H7 (cell line): ENCODE results near the gene TMEM247. TPM values are rescaled to one million over a fixed set of nuclear protein-coding genes. Genes with fewer than 3 reads are reported as not detected.

Experiments
- DNase-seq: peaks from one replicate; pipeline ENCODE4 v3.0.0; 2012
- H3K27me3 ChIP-seq: 2 replicates; pipeline ENCODE4 v1.6.0; 2011; ENCODE audit warnings: mild to moderate bottlenecking, low read length; ENCODE audit not compliant: control insufficient read depth, insufficient read depth
- H3K36me3 ChIP-seq: replicated peaks from 2 replicates; pipeline ENCODE4 v1.5.1; 2011; ENCODE audit warnings: low read length; ENCODE audit not compliant: control insufficient read depth, insufficient read depth
- H3K4me3 ChIP-seq: 2 replicates; pipeline ENCODE4 v1.5.1; 2011; ENCODE audit warnings: low read depth, mild to moderate bottlenecking, control low read depth, low read length, moderate library complexity; ENCODE audit not compliant: insufficient read depth
- total RNA-seq: library from RNA; depleted of rRNA; stranded (reverse); fragments of >200 nt; shearing (Covaris generic); gene quantifications from 2 replicates; pipeline ENCODE4 v1.2.3, GENCODE V29; 2014; rRNA removed

The TMEM247 gene
- total RNA-seq, 1 experiment from 2014 or later, result not detected

- no peak overlapping the region for H3K4me3 ChIP-seq
- H3K27me3 ChIP-seq, result no peaks in the 10 kb centered on the region
- DNase-seq, result no peak
- H3K36me3 ChIP-seq, result no peaks in the 10 kb centered on the region
These were observed 46.3 kb downstream of the TMEM247 start for GRCh38 chr2:46525522-46526155.

DNA sequence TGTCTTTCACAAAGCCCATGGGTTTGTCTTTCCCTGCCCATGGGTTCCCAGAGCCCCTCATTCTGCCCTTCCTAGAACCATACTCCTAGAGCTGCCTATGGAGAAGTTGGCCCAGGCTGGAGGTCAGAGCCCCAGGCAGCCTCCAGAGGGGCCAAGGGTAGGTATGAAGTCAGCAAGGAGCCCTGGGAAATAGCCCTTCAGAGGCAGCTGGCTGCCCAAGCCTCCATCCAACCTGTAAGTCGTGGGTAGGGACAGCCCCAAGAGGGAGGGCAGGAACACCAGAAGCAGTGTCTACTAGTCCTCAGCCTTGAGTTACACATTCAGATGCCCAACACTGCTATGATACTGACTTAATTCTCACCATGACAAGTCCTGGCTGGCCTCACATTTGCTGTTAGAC is 49.5 kb downstream of the TMEM247 start:
- H3K27me3 ChIP-seq, result no peaks in the 10 kb centered on the region
- DNase-seq, result no peak
- no peak overlapping the region for H3K4me3 ChIP-seq
- no peaks in the 10 kb centered on the region; the same call in 1 of the 2 replicates for H3K36me3 ChIP-seq

- Histone ChIP-seq H3K27me3 (no peaks in the 10 kb centered on the region), H3K4me3 (no peak overlapping the region), H3K36me3 (no peaks in the 10 kb centered on the region; the same call in 1 of the 2 replicates)
- no peak for DNase-seq
These were observed 51.3 kb downstream of the TMEM247 start for GRCh38 chr2:46530639-46531038.

- DNase-seq, result no peak
- H3K4me3 ChIP-seq, result no peak overlapping the region
- no peaks in the 10 kb centered on the region; the same call in 1 of the 2 replicates for H3K36me3 ChIP-seq
- H3K27me3 ChIP-seq, result no peaks in the 10 kb centered on the region
These were observed 52.5 kb downstream of the TMEM247 start for GRCh38 chr2:46531863-46532262.

Other genes with a start within 250 kb of the TMEM247 start
- 0.94 and 2.2 TPM in 2 replicates for gene EPAS1, start 182.2 kb upstream of the TMEM247 start, total RNA-seq
- 25.7 and 40.4 TPM in 2 replicates for gene RHOQ, start 62.9 kb downstream of the TMEM247 start, total RNA-seq
- 8.4 and 9.4 TPM in 2 replicates for gene ATP6V1E2, start 63.0 kb downstream of the TMEM247 start, total RNA-seq
- 18.3 and 18.8 TPM in 2 replicates for gene PIGF, start 137.5 kb downstream of the TMEM247 start, total RNA-seq
- 5.7 and 7.2 TPM in 2 replicates for gene CRIPT, start 137.7 kb downstream of the TMEM247 start, total RNA-seq
- gene SOCS5, start 219.7 kb downstream of the TMEM247 start, total RNA-seq, result 11.0 and 13.6 TPM in 2 replicates